Mucosa of rectum (tissue), 2 donors: ENCODE measurements around the gene ETFB.

Experiments
- H3K27ac ChIP-seq, 2 donors: one replicate each; pipeline ENCODE4 v1.7.0; 2013; ENCODE audit warnings: inconsistent platforms in 2 of 2, low read depth in 2 of 2, low read length in 2 of 2
- H3K27me3 ChIP-seq, 2 donors: one replicate each; pipeline ENCODE4 v1.7.0; 2013; ENCODE audit warnings: low read length in 2 of 2; ENCODE audit not compliant: control insufficient read depth in 2 of 2, insufficient read depth in 2 of 2
- H3K36me3 ChIP-seq, 2 donors: one replicate each; pipeline ENCODE4 v1.7.0; 2013; ENCODE audit warnings: low read length in 2 of 2; ENCODE audit not compliant: control insufficient read depth in 2 of 2, insufficient read depth in 2 of 2
- H3K4me1 ChIP-seq, 2 donors: one replicate each; pipeline ENCODE4 v1.7.0; 2013; ENCODE audit warnings: low read length in 2 of 2, mild to moderate bottlenecking in 1 of 2; ENCODE audit not compliant: control insufficient read depth in 2 of 2, insufficient read depth in 2 of 2
- H3K4me3 ChIP-seq, 2 donors: one replicate each; pipeline ENCODE4 v1.7.0; 2013; ENCODE audit warnings: low read length in 2 of 2
- H3K9ac ChIP-seq, 2 donors: one replicate each; pipeline ENCODE4 v1.7.0; 2013; ENCODE audit warnings: low read length in 2 of 2, low read depth in 1 of 2, mild to moderate bottlenecking in 1 of 2
- H3K9me3 ChIP-seq, 2 donors: one replicate each; pipeline ENCODE4 v1.7.0; 2013; ENCODE audit warnings: low read length in 2 of 2; ENCODE audit not compliant: control insufficient read depth in 2 of 2
- donor health status: healthy.
- donor health status: Normal muscosa, but diverticular disease.

The ETFB gene

DNA sequence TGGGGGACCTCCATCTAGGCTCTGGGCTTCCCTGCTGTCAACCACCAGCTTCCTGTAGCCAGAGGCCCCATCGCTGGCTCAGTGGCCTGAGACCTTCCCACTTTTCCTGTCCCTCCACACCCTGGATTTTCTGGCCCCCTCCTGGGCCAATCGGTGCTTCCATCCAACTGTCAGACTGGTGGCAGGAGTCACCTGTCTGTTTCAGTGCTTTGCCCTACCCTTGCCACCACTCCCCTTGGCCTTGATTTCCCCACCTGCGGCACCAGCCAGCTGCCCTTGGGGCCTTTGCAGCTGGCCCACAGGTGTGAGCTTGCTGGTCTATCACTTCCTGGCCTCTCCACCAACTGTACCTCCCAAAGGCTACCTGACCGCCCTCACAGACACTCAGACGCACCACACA lies 36.8 kb downstream of the ETFB start:
- Histone ChIP-seq H3K27me3 (peaks cover 6 to 8% of the 10 kb centered on the region in 2 donors), H3K27ac (no peak overlapping the region), H3K4me3 (no peak overlapping the region), H3K9ac (no peak overlapping the region), H3K4me1 (peaks cover 0 to 4% of the 10 kb centered on the region in 2 donors), H3K9me3 (no peaks in the 10 kb centered on the region), H3K36me3 (no peaks in the 10 kb centered on the region)

DNA sequence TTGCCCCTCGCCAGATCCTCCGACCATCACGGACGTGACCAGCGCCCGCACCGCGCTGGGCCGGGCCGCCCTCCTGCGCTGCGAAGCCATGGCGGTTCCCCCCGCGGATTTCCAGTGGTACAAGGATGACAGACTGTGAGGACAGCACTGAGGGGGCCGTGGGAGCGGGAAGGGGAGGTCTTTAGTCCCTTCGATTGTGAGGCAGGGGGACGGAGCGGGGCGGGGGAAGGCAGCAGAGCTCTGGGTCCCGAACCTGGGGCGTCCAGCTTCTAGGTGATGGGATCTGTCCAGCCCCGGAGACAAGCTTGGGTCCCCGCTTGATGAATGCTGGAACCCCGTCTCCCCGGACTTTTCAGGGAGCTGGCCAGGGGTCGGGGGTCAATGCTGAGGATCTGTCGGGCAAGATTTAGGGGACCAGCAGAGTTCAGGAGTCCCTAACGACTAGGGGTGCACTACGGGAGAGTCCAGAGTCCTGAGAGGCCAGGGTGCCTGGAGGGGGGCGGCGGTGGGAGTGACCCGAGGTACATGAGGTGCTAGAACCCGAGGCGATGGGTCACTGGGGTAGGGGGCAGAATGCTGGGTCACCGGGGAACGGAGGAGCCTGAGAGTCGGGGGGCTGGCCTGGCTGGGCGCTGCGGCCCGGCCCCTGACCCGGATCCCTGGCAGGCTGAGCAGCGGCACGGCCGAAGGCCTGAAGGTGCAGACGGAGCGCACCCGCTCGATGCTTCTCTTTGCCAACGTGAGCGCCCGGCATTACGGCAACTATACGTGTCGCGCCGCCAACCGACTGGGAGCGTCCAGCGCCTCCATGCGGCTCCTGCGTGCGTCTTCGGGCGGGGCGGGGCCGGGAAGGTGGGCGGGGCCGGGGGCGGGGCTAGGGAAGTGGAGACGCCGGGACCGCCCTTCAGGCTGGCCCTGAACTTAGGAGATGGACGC lies 38.9 kb downstream of the ETFB start:
- H3K4me1 ChIP-seq, result peaks cover 0 to 4% of the 10 kb centered on the region in 2 donors
- peaks cover 6 to 8% of the 10 kb centered on the region in 2 donors for H3K27me3 ChIP-seq
- H3K27ac ChIP-seq, result no peak overlapping the region
- H3K36me3 ChIP-seq, result no peaks in the 10 kb centered on the region
- H3K4me3 ChIP-seq, result no peak overlapping the region
- H3K9me3 ChIP-seq, result no peaks in the 10 kb centered on the region
- no peak overlapping the region for H3K9ac ChIP-seq

DNA sequence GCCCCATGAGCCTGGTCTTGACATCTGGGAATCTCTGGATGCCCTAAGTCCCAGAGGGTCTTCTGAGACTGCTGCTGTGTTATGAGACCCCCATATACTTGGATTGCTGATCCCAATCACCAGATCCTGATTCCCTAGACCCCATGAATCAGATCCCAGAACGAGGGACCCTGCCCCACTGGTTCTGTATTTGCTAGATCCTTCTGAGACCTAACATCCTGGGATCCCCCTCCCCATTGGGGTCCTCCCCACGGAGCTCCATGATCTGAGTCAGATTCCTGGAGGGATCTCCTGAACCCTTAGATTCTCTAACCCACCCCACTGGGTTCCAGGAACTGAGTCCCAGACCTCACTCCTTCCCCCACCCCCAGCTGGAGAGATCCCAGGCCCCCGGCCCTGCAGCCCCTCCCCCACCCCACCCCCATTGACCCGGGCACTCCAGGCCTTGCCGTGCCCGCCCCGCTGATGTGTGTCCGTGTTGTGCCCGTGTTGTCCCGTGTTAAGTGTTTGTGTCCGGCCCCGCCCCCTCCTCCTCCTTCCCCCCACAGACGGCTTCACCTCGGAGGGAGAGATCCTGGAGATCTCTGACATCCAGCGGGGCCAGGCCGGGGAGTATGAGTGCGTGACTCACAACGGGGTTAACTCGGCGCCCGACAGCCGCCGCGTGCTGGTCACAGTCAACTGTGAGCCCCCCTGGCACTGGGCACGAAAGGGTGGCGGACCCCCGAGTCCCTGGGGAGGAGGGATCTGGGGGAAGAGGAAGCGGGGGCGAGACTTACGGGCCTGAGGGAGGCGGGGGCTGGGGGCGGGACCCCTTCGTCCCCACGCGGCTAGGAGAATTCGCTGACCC lies 39.7 kb downstream of the ETFB start:
- H3K4me3 ChIP-seq, result no peak overlapping the region
- H3K9ac ChIP-seq, result no peak overlapping the region
- no peaks in the 10 kb centered on the region for H3K36me3 ChIP-seq
- H3K27ac ChIP-seq, result no peak overlapping the region
- peaks cover 6 to 8% of the 10 kb centered on the region in 2 donors for H3K27me3 ChIP-seq
- no peaks in the 10 kb centered on the region for H3K9me3 ChIP-seq
- peaks cover 0 to 4% of the 10 kb centered on the region in 2 donors for H3K4me1 ChIP-seq

- Histone ChIP-seq H3K36me3 (no peaks in the 10 kb centered on the region), H3K4me3 (no peak overlapping the region), H3K27ac (no peak overlapping the region), H3K9ac (no peak overlapping the region), H3K4me1 (peaks cover 0 to 4% of the 10 kb centered on the region in 2 donors), H3K27me3 (peaks cover 6 to 8% of the 10 kb centered on the region in 2 donors), H3K9me3 (no peaks in the 10 kb centered on the region)
Measured at GRCh38 chr19:51325161-51325976, 40.8 kb downstream of the ETFB start.

DNA sequence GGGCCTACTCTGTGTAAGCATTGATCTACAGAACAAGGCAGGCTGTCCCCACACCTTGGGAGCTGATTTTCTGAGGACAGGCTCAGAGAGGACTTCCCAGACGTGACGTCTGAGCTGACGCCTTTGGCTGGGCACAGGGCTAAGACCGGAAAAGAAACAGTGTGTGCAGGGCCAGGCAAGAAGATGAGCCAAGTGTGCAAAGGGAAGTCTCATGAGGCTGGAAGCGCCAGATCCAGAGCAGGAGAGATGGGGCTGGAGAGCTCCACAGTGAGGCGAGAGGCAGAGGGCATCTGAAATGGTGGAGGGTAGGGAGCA lies 42.1 kb downstream of the ETFB start:
- H3K36me3 ChIP-seq, result no peaks in the 10 kb centered on the region
- peaks cover 6 to 8% of the 10 kb centered on the region in 2 donors for H3K27me3 ChIP-seq
- peaks cover 0 to 4% of the 10 kb centered on the region in 2 donors for H3K4me1 ChIP-seq

GRCh38 chr19:51323481-51324166 lies 42.6 kb downstream of the ETFB start:
- H3K4me1 ChIP-seq, result peaks cover 0 to 4% of the 10 kb centered on the region in 2 donors
- H3K27me3 ChIP-seq, result peaks cover 6% of the 10 kb centered on the region in 2 donors
- H3K9ac ChIP-seq, result no peak overlapping the region
- no peaks in the 10 kb centered on the region for H3K9me3 ChIP-seq
- no peak overlapping the region for H3K4me3 ChIP-seq
- H3K36me3 ChIP-seq, result no peaks in the 10 kb centered on the region
- no peak overlapping the region for H3K27ac ChIP-seq

More for the DNA sequence above, 42.1 kb downstream of the ETFB start:
- no peaks in the 10 kb centered on the region for H3K9me3 ChIP-seq
- no peak overlapping the region for H3K4me3 ChIP-seq
- H3K9ac ChIP-seq, result no peak overlapping the region
- H3K27ac ChIP-seq, result no peak overlapping the region

- Histone ChIP-seq H3K27ac (no peak overlapping the region), H3K9me3 (no peaks in the 10 kb centered on the region), H3K9ac (no peak overlapping the region), H3K4me3 (no peak overlapping the region), H3K36me3 (no peaks in the 10 kb centered on the region), H3K4me1 (no peaks in the 10 kb centered on the region), H3K27me3 (peaks cover 0 to 1% of the 10 kb centered on the region in 2 donors)
Measured at GRCh38 chr19:51321799-51322198, 44.4 kb downstream of the ETFB start.

DNA sequence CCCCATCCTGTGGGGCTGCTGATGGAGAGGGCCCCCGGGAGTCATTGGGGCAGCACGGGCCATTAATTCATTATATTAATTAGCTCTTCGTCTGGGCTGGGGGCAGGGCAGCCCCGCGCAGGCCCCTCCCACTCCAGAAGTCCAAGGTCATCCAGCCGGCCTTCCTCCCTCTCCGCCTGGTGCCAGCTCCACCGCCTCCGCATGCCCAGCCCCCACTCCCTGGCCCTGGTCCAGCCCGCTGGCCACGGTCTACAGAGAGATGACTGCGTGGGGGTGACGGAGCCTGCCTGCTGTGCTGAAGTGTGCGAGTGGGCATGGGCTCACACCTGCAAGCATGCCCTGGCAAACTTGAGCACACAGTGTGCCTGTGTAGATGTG lies 45.9 kb downstream of the ETFB start:
- Histone ChIP-seq H3K27ac (no peak overlapping the region), H3K4me1 (no peaks in the 10 kb centered on the region), H3K4me3 (no peak overlapping the region), H3K36me3 (no peaks in the 10 kb centered on the region), H3K9ac (no peak overlapping the region), H3K27me3 (no peaks in the 10 kb centered on the region), H3K9me3 (no peaks in the 10 kb centered on the region)

DNA sequence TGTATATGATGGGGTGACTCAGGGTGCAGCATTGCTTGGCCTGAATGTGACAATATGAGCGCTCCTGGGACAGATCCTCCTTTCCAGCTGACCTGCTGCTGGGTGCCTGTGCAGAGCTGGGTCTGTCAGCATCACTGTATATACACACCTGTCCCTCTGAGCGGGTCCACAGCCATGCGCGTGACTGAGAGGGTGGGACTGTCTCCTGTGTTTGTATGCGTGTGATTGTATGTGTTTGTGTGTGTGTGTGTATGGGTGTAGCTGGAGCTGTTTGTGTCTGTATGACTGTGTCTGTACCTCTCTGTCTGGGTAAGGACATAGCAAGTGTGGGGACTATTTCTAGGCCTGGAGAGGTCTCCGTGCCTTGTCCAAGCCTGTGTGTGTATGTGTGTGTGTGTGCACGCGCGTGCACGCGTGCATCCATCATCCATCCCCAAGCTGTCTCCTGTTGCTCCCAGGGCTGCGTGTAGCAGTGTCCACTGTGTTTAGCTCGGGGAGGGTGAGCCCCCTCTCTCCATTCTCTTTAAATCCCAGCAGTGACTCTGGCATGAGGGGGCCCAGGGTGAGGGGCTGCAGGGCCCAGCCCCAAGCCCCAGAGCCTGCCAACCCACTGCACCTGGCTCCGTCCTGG lies 46.4 kb downstream of the ETFB start:
- no peaks in the 10 kb centered on the region for H3K36me3 ChIP-seq
- H3K27me3 ChIP-seq, result peaks cover 0 to 2% of the 10 kb centered on the region in 2 donors
- no peaks in the 10 kb centered on the region for H3K9me3 ChIP-seq
- no peak overlapping the region for H3K4me3 ChIP-seq
- H3K4me1 ChIP-seq, result no peaks in the 10 kb centered on the region
- no peak overlapping the region for H3K27ac ChIP-seq
- H3K9ac ChIP-seq, result no peak overlapping the region
